Measurements from ENCODE around the gene ZNF546. TPM values are rescaled to one million over a fixed set of nuclear protein-coding genes. Genes with fewer than 3 reads are reported as not detected.

ZNF546 gene
- total RNA-seq, 1 experiment from 2014 or later: 68.4 TPM

DNA sequence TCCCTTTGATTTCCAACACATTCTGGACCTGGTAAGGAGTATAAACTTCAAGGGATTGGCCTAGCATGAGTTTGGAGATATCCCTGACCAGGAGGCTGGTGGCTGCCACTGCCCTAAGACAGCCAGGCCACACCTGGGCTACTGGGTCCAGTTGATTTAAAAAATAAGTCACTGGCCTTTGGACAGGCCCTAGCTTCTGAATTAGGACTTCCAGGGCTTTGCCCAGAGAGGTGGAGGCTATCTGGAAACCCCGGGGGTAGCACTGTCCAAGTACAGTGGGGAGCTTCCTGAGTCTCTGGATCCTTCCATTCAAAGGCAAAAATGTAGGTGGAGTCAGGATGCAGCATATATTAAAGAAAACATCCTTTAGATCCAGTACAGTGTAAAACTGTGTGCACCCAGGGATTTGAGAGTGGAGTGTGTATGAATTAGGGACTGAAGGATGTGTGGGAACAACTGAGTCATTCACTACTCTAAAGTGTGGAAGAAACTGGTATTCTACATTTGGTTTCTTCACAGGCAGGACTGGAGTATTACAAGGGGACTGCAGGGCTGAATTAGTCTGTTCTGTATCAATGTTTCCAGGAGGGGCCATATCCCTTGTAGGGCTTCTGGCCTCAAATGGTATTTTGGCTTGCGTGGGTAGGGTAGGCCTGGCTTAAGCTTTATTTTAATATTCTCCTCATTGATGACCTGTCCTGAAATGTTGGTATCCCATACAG is 47.7 kb upstream of the ZNF546 start:
- BruUV-seq (replicated peaks): no TSS peak
- Histone ChIP-seq H3K27me3 (ENCODE audit: control insufficient read depth, insufficient read depth, low read length) (no peaks in the 10 kb centered on the region), H3K36me3 (ENCODE audit: control insufficient read depth, insufficient read depth, low read length) (no peaks in the 10 kb centered on the region), H3K4me3 (ENCODE audit: low read depth in 2 of 2, low read length in 2 of 2) (no peak overlapping the region), H3K27ac (ENCODE audit: low read length) (no peak overlapping the region), H3K9me3 (ENCODE audit: control insufficient read depth, insufficient read depth, low read depth, low read length) (no peaks in the 10 kb centered on the region), H3K4me1 (ENCODE audit: control insufficient read depth, insufficient read depth, low read length) (no peaks in the 10 kb centered on the region)
- TF ChIP-seq POLR2AphosphoS5 (IDR thresholded peaks at IDR 0.05; ENCODE audit: low read depth, low read length): no peak
- TF ChIP-seq, protein P1, sequence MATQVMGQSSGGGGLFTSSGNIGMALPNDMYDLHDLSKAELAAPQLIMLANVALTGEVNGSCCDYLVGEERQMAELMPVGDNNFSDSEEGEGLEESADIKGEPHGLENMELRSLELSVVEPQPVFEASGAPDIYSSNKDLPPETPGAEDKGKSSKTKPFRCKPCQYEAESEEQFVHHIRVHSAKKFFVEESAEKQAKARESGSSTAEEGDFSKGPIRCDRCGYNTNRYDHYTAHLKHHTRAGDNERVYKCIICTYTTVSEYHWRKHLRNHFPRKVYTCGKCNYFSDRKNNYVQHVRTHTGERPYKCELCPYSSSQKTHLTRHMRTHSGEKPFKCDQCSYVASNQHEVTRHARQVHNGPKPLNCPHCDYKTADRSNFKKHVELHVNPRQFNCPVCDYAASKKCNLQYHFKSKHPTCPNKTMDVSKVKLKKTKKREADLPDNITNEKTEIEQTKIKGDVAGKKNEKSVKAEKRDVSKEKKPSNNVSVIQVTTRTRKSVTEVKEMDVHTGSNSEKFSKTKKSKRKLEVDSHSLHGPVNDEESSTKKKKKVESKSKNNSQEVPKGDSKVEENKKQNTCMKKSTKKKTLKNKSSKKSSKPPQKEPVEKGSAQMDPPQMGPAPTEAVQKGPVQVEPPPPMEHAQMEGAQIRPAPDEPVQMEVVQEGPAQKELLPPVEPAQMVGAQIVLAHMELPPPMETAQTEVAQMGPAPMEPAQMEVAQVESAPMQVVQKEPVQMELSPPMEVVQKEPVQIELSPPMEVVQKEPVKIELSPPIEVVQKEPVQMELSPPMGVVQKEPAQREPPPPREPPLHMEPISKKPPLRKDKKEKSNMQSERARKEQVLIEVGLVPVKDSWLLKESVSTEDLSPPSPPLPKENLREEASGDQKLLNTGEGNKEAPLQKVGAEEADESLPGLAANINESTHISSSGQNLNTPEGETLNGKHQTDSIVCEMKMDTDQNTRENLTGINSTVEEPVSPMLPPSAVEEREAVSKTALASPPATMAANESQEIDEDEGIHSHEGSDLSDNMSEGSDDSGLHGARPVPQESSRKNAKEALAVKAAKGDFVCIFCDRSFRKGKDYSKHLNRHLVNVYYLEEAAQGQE (IDR thresholded peaks at IDR 0.05; ENCODE audit: insufficient read depth in 1 of 2, low read depth in 2 of 2, low read length in 1 of 2): no peak
- TF ChIP-seq, protein P2, sequence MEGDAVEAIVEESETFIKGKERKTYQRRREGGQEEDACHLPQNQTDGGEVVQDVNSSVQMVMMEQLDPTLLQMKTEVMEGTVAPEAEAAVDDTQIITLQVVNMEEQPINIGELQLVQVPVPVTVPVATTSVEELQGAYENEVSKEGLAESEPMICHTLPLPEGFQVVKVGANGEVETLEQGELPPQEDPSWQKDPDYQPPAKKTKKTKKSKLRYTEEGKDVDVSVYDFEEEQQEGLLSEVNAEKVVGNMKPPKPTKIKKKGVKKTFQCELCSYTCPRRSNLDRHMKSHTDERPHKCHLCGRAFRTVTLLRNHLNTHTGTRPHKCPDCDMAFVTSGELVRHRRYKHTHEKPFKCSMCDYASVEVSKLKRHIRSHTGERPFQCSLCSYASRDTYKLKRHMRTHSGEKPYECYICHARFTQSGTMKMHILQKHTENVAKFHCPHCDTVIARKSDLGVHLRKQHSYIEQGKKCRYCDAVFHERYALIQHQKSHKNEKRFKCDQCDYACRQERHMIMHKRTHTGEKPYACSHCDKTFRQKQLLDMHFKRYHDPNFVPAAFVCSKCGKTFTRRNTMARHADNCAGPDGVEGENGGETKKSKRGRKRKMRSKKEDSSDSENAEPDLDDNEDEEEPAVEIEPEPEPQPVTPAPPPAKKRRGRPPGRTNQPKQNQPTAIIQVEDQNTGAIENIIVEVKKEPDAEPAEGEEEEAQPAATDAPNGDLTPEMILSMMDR (IDR thresholded peaks at IDR 0.05): no peak
- TF ChIP-seq SIN3A (IDR thresholded peaks at IDR 0.05; ENCODE audit: borderline replicate concordance, insufficient read depth, low read depth, low read length): no peak
- no peak for TF ChIP-seq TCF7L2 (IDR thresholded peaks at IDR 0.05; ENCODE audit: low read depth, low read length)
- CTCF ChIA-PET: interaction anchor here (0.5 kb wide), 1 partner anchor 30 kb away, joined by 7 read pairs; no protein-coding TSS in a partner anchor
- POLR2A ChIA-PET: interaction anchor here (0.6 to 1.4 kb wide), 3 partner anchors 39 to 172 kb away, joined by 3 to 13 read pairs (median 4); no protein-coding TSS in a partner anchor
- in situ Hi-C loops (cut with HindIII; ENCODE audit: low pct_unique_long_range_greater_than_20kb, low sequenced_read_pairs): loop anchor here (5.0 to 25.0 kb wide), 4 partner anchors 167 to 962 kb away; partner anchors contain the start of gene FBXO17
- intact Hi-C loops (cut with micrococcal nuclease; ENCODE audit: unreplicated experiment): no loop called here
- no peak for DNase-seq (ENCODE audit: low read depth, low spot score)
- ATAC-seq: peak; percentile 1; the same call in 1 of the 2 replicates

DNA sequence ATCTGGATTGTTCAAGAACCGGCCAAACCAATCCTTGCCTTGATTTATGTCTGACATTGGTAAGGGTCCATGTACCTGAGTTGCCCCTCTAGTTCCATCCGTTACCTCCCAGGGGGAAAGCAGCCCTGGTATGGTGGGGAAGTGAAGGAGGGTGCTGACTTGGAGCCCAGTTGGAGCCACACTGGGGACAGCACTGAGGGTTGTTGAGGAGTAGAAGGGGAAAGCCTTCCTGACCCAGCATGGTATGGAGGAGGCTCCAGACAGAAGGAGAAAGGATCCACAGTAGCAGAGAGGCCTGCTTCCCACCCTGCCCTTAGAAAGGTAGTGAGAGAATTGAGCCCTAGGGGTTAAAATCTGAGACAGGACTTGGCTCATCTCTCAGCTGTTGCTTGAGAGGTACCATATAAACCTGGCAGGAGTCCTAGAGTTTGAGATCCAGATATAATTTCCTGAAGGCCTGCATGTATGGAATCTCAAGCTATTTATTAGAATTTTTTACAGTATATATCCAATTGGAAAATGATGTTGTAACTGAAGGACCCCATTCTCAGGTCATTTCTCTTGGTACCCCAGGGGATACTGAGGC is 45.7 kb upstream of the ZNF546 start:
- ATAC-seq: 0 out of 2 replicates have a peak, but pooled peaks have one; percentile 1
- CTCF ChIA-PET: interaction anchor here (0.6 to 1.5 kb wide), 5 partner anchors 16 to 278 kb away, joined by 3 to 17 read pairs (median 3); partner anchors contain the start of gene PSMC4
- intact Hi-C loops (cut with micrococcal nuclease; ENCODE audit: unreplicated experiment) (no loop called here), in situ Hi-C loops (cut with HindIII; ENCODE audit: low pct_unique_long_range_greater_than_20kb, low sequenced_read_pairs) (no loop called here)
- no TSS peak for BruUV-seq (replicated peaks)
- Histone ChIP-seq H3K4me3 (ENCODE audit: low read depth in 2 of 2, low read length in 2 of 2) (no peak overlapping the region), H3K4me1 (ENCODE audit: control insufficient read depth, insufficient read depth, low read length) (no peaks in the 10 kb centered on the region), H3K9me3 (ENCODE audit: control insufficient read depth, insufficient read depth, low read depth, low read length) (no peaks in the 10 kb centered on the region), H3K27me3 (ENCODE audit: control insufficient read depth, insufficient read depth, low read length) (no peaks in the 10 kb centered on the region), H3K27ac (ENCODE audit: low read length) (no peak overlapping the region), H3K36me3 (ENCODE audit: control insufficient read depth, insufficient read depth, low read length) (no peaks in the 10 kb centered on the region)
- POLR2A ChIA-PET: interaction anchor here (0.5 to 1.9 kb wide), 7 partner anchors 15 to 325 kb away, joined by 3 to 12 read pairs (median 3); partner anchors contain the start of gene PSMC4
- no peak for DNase-seq (ENCODE audit: low read depth, low spot score)
- TF ChIP-seq, protein P2 (IDR thresholded peaks at IDR 0.05): no peak
- TF ChIP-seq, protein P1 (IDR thresholded peaks at IDR 0.05; ENCODE audit: insufficient read depth in 1 of 2, low read depth in 2 of 2, low read length in 1 of 2): no peak
- no peak for TF ChIP-seq TCF7L2 (IDR thresholded peaks at IDR 0.05; ENCODE audit: low read depth, low read length)
- TF ChIP-seq POLR2AphosphoS5 (IDR thresholded peaks at IDR 0.05; ENCODE audit: low read depth, low read length): no peak
- TF ChIP-seq SIN3A (IDR thresholded peaks at IDR 0.05; ENCODE audit: borderline replicate concordance, insufficient read depth, low read depth, low read length): no peak

Measured in Panc1 (cell line).